Measurements from ENCODE around the gene PTPN11. TPM values are rescaled to one million over a fixed set of nuclear protein-coding genes. Genes with fewer than 3 reads are reported as not detected.
"Not testable (repeated sequence)": the region's sequence is repeated elsewhere in the genome, so short reads cannot be mapped to it uniquely, and the experiment has no call there.

The PTPN11 gene
- total and polyA plus RNA-seq, 2 experiments from 2014 or later: 78.0 to 89.5 TPM

DNA sequence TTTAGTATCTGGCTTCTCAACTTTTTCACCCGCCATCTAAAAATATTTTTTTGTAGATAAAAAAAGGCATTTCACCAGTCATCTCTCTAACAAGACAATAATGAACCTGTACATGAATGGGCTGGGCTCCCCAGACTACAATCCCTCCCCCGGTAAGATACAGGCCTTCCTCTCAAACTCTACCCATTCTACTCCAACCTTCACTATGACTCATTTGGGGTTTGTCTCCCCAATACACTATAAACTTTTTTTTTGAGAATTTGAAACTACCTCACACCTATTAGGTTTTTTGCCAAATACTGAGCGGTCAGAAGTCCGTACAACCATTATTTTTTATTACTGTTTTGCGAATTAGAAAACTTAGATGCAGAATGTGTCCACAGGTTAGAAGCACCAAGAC lies 10.1 kb upstream of the PTPN11 start:
- in situ Hi-C loops (cut with MboI): no loop called here
- Histone ChIP-seq H3K4me2 (ENCODE audit: unreplicated experiment) (peak overlapping the region; percentile 87), H3K4me1 (ENCODE audit: insufficient read depth) (peaks cover 15% of the 10 kb centered on the region), H3K9me3 (ENCODE audit: low read depth) (no peaks in the 10 kb centered on the region), H2AFZ (peak overlapping the region; percentile 85), H3K27me3 (replicated peaks; ENCODE audit: insufficient read depth) (no peaks in the 10 kb centered on the region), H3K79me2 (ENCODE audit: insufficient read depth) (peaks cover 26% of the 10 kb centered on the region), H3K9ac (peak overlapping the region; percentile 97), H4K20me1 (ENCODE audit: insufficient read depth) (no peaks in the 10 kb centered on the region; the same call in 1 of the 2 replicates), H3K4me3 (peak overlapping the region; percentile 100), H3K27ac (peak overlapping the region; percentile 91), H3F3A (ENCODE audit: insufficient read depth) (peaks cover 55% of the 10 kb centered on the region), H3K9me2 (ENCODE audit: insufficient read depth) (no peaks in the 10 kb centered on the region), H3K36me3 (ENCODE audit: low read depth) (peaks cover 44% of the 10 kb centered on the region)
- DNase-seq: peak; percentile 45
- TF ChIP-seq EZH2phosphoT487 (IDR thresholded peaks at IDR 0.05; ENCODE audit: insufficient read depth, low read depth): no peak
- TF ChIP-seq EZH2 (IDR thresholded peaks at IDR 0.05; ENCODE audit: insufficient read depth, poor library complexity, severe bottlenecking): no peak
- WGBS, 2 experiments (ENCODE audit: low coverage in 1 of 2, low lambda C conversion rate in 2 of 2, missing lambda C conversion rate in 2 of 2): 20 to 21% methylated on average over 5 of the region's 5 CpGs

GRCh38 chr12:112409064-112409905 lies 9.5 kb upstream of the PTPN11 start, which contains the start of gene RPL6:
RPL6 (minus strand) TSS chr12:112409605; CDS start chr12:112408656, 949 bp downstream.
- 9 to 11% methylated on average over 45 to 46 of the region's 46 CpGs for WGBS, 2 experiments (ENCODE audit: low coverage in 1 of 2, low lambda C conversion rate in 2 of 2, missing lambda C conversion rate in 2 of 2)
- in situ Hi-C loops (cut with MboI): no loop called here

DNA sequence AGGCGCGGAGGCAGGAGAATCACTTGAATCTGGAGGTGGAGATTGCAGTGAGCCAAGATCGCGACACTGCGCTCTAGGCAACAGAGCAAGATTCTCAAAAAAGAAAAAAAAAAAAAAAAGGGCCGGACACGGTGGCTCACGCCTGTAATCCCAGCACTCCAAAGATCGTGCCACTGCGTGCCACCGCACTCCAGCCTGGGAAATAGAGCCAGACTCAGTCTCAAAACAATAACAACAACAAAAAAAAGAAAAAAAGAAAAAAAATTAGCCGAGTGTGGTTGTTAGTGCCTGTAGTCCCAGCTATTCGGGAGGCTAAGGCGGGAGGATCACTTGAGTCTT lies 8.9 kb upstream of the PTPN11 start:
- Histone ChIP-seq H3K4me2 (ENCODE audit: unreplicated experiment) (no peak overlapping the region), H3K4me1 (ENCODE audit: insufficient read depth) (peaks cover 15% of the 10 kb centered on the region), H3K4me3 (peak overlapping the region; percentile 100; the same call in 1 of the 2 replicates), H4K20me1 (ENCODE audit: insufficient read depth) (no peaks in the 10 kb centered on the region; the same call in 1 of the 2 replicates), H3K79me2 (ENCODE audit: insufficient read depth) (peaks cover 26% of the 10 kb centered on the region), H3K27me3 (replicated peaks; ENCODE audit: insufficient read depth) (no peaks in the 10 kb centered on the region), H3K27ac (no peak overlapping the region), H3K9me2 (ENCODE audit: insufficient read depth) (no peaks in the 10 kb centered on the region), H3F3A (ENCODE audit: insufficient read depth) (peaks cover 43% of the 10 kb centered on the region), H3K9me3 (ENCODE audit: low read depth) (no peaks in the 10 kb centered on the region), H3K36me3 (ENCODE audit: low read depth) (peaks cover 34% of the 10 kb centered on the region), H3K9ac (no peak overlapping the region), H2AFZ (peak overlapping the region; percentile 85)
- WGBS, 2 experiments (ENCODE audit: low coverage in 1 of 2, low lambda C conversion rate in 2 of 2, missing lambda C conversion rate in 2 of 2): 87 to 97% methylated on average over 12 to 14 of the region's 14 CpGs
- TF ChIP-seq EZH2phosphoT487 (IDR thresholded peaks at IDR 0.05; ENCODE audit: insufficient read depth, low read depth): no peak
- in situ Hi-C loops (cut with MboI): no loop called here
- DNase-seq: no peak

More at GRCh38 chr12:112409064-112409905, 9.5 kb upstream of the PTPN11 start, which contains the start of gene RPL6:
- Histone ChIP-seq H3K79me2 (ENCODE audit: insufficient read depth) (peaks cover 26% of the 10 kb centered on the region), H3F3A (ENCODE audit: insufficient read depth) (peaks cover 49% of the 10 kb centered on the region), H3K27ac (peak within 1 kb of the TSS; percentile 91), H3K4me1 (ENCODE audit: insufficient read depth) (peaks cover 15% of the 10 kb centered on the region), H4K20me1 (ENCODE audit: insufficient read depth) (no peaks in the 10 kb centered on the region; the same call in 1 of the 2 replicates), H3K4me2 (ENCODE audit: unreplicated experiment) (peak within 1 kb of the TSS; percentile 87), H3K36me3 (ENCODE audit: low read depth) (peaks cover 40% of the 10 kb centered on the region), H3K9ac (peak within 1 kb of the TSS; percentile 97), H2AFZ (peak within 1 kb of the TSS; percentile 85), H3K27me3 (replicated peaks; ENCODE audit: insufficient read depth) (no peaks in the 10 kb centered on the region), H3K9me3 (ENCODE audit: low read depth) (no peaks in the 10 kb centered on the region), H3K4me3 (peak within 1 kb of the TSS; percentile 100), H3K9me2 (ENCODE audit: insufficient read depth) (no peaks in the 10 kb centered on the region)
- peak; percentile 98 for DNase-seq
- no peak for TF ChIP-seq EZH2phosphoT487 (IDR thresholded peaks at IDR 0.05; ENCODE audit: insufficient read depth, low read depth)
- TF ChIP-seq EZH2 (IDR thresholded peaks at IDR 0.05; ENCODE audit: insufficient read depth, poor library complexity, severe bottlenecking): no peak

- Histone ChIP-seq H3K27me3 (replicated peaks; ENCODE audit: insufficient read depth) (no peaks in the 10 kb centered on the region), H3K9me2 (ENCODE audit: insufficient read depth) (no peaks in the 10 kb centered on the region), H3K36me3 (ENCODE audit: low read depth) (no peaks in the 10 kb centered on the region), H3K4me2 (ENCODE audit: unreplicated experiment) (no peak overlapping the region), H3K27ac (no peak overlapping the region), H3K9ac (no peak overlapping the region), H2AFZ (no peak overlapping the region), H4K20me1 (ENCODE audit: insufficient read depth) (no peaks in the 10 kb centered on the region), H3F3A (ENCODE audit: insufficient read depth) (peaks cover 4% of the 10 kb centered on the region), H3K79me2 (ENCODE audit: insufficient read depth) (peaks cover 12% of the 10 kb centered on the region), H3K4me1 (ENCODE audit: insufficient read depth) (no peaks in the 10 kb centered on the region), H3K4me3 (no peak overlapping the region), H3K9me3 (ENCODE audit: low read depth) (no peaks in the 10 kb centered on the region)
- WGBS, 2 experiments (ENCODE audit: low coverage in 1 of 2, low lambda C conversion rate in 2 of 2, missing lambda C conversion rate in 2 of 2): 21 to 28% methylated on average over 2 of the region's 2 CpGs
- TF ChIP-seq EZH2phosphoT487 (IDR thresholded peaks at IDR 0.05; ENCODE audit: insufficient read depth, low read depth): no peak
- TF ChIP-seq EZH2 (IDR thresholded peaks at IDR 0.05; ENCODE audit: insufficient read depth, poor library complexity, severe bottlenecking): no peak
- in situ Hi-C loops (cut with MboI): no loop called here
- no peak for DNase-seq
Observed at GRCh38 chr12:112413855-112414625, 4.7 kb upstream of the PTPN11 start.

DNA sequence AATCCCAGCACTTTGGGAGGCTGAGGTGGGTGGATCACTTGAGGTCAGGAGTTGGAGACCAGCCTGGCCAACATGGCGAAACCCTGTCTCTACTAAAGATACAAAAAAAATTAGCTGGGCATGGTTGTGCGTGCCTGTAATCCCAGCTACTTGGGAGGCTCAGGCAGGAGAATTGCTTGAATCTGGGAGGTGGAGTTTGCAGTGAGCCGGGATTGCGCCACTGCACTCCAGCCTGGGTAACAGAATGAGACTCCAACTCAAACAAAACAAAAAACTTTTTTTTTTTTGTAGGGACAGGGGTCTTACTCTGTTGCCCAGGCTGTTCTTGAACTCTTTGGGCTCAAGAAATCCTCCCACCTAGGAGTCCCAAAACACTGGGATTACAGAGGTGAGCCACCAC lies 3.3 kb upstream of the PTPN11 start:
- in situ Hi-C loops (cut with MboI); H3K27me3 ChIP-seq (replicated peaks; ENCODE audit: insufficient read depth); H2AFZ ChIP-seq; H3K4me2 ChIP-seq (ENCODE audit: unreplicated experiment); H4K20me1 ChIP-seq (ENCODE audit: insufficient read depth); H3K36me3 ChIP-seq (ENCODE audit: low read depth); H3K4me3 ChIP-seq; H3K9me2 ChIP-seq (ENCODE audit: insufficient read depth); H3K4me1 ChIP-seq (ENCODE audit: insufficient read depth); H3K9ac ChIP-seq; H3K27ac ChIP-seq; H3K9me3 ChIP-seq (ENCODE audit: low read depth); H3F3A ChIP-seq (ENCODE audit: insufficient read depth); DNase-seq: not testable (repeated sequence)
- WGBS, 2 experiments (ENCODE audit: low coverage in 1 of 2, low lambda C conversion rate in 2 of 2, missing lambda C conversion rate in 2 of 2): 62 to 64% methylated on average over 4 of the region's 4 CpGs
- peaks cover 20% of the 10 kb centered on the region for H3K79me2 ChIP-seq (ENCODE audit: insufficient read depth)
